GM19193 (cell line): ENCODE measurements around the gene GGPS1.

ENCODE experiments used
- POLR2A ChIP-seq: IDR thresholded peaks from 4 replicates; pipeline ENCODE4 v1.6.1; 2011; ENCODE audit not compliant: insufficient read depth, insufficient read length; ENCODE audit errors: extremely low read depth

Gene GGPS1

DNA sequence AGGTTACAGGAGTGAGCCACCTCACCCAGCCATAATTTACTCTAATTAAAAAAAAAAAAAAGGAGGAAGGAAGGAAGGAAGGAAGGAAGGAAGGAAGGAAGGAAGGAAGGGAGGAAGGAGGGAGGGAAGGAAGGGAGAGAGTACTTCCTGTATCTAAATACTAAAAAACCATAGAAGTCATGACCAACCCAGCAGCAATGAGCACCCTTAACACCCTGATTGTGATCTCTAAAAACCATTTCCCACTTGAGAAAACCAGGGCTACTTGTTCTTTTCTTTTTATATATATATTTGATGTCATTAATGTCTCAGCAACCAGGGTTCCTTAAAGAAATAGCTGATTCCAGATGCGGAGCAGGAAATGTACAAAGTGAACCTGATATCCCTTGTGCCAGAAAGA is 31.6 kb upstream of the GGPS1 start:
- TF ChIP-seq POLR2A, result no peak

DNA sequence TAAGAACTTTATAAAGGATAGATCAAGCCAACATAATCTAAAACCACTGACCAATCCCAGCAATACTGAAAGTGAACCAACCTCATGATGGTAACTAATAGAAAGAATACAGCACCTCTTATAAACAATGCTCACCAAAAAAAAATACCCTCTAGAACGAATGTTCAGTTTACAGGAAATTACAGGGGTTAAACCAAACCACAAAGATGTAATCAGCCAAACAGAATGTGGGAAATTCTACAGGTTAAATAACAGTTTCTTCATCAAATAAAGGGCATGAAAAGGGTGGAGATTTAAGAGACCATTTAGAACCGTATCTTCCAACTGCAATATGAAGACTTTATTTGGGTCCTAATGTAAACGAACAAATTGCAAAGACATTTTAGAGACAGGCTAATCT is 30.8 kb upstream of the GGPS1 start:
- TF ChIP-seq POLR2A, result no peak

DNA sequence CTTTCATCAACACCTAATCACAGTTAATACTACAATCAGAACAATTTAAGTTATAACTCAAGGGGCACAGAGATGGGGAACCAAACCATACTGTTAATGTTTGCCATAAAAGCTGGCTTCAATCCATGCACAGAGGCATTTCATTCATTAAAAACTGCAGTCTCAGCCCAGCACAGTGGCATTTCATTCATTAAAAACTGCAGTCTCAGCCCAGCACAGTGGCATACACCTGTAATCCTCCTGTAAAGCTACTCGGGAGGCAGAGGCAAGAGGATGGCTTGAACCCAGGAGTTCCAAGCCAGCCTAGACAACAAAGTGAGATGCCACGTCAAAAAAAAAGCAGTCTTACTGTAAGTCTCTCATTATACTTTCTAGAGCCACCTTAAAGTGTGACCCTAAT is 29.6 kb upstream of the GGPS1 start:
- TF ChIP-seq POLR2A, result no peak

DNA sequence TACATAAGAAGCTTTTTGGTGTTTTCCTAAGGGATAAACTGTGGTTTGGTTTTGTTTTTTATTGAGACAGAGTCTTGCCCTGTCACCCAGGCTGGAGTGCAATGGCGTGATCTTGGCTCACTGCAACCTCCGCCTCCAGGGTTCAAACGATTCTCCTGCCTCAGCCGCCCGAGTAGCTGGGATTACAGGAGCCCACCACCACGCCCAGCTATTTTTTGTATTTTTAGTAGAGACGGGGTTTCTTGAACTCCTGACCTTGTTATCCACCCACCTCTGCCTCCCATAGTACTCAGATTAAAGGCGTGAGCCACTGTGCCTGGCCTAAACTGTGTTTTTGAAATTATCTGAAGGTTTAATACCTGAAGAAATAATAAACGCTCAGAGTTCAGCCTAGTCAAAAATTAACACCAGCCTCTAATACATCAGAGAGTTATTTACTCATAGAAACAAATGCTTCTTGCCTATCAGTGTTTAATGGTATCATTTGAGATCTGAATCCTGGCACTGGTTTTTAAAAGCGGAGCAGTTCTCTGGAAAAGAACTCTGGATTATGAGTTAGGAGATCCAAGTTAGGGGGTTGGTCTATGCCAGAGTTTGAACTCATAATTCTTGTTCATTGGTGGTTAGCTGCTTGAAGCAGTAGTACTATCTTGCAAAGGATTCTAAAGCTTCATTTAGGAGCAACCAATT is 29.1 kb upstream of the GGPS1 start:
- no peak for TF ChIP-seq POLR2A

DNA sequence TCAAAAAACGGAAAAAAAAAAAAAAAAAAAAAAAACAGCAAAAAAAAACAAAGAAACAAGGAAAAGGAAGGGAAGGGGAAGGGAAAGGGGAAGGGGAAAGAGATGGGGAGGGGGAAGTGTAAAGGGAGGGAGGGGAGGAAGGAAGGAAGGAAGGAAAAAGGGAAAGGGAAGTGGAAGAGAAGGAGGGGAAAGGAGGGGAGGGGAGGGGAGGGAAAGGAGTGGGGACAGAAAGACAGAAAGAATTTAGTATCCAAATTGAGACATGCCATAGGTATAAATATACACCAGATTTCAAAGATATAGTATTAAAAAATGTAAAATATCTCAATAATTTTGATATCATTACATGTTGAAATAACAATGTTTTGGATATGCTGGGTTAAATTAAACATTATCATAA is 26.2 kb upstream of the GGPS1 start:
- TF ChIP-seq POLR2A, result no peak

DNA sequence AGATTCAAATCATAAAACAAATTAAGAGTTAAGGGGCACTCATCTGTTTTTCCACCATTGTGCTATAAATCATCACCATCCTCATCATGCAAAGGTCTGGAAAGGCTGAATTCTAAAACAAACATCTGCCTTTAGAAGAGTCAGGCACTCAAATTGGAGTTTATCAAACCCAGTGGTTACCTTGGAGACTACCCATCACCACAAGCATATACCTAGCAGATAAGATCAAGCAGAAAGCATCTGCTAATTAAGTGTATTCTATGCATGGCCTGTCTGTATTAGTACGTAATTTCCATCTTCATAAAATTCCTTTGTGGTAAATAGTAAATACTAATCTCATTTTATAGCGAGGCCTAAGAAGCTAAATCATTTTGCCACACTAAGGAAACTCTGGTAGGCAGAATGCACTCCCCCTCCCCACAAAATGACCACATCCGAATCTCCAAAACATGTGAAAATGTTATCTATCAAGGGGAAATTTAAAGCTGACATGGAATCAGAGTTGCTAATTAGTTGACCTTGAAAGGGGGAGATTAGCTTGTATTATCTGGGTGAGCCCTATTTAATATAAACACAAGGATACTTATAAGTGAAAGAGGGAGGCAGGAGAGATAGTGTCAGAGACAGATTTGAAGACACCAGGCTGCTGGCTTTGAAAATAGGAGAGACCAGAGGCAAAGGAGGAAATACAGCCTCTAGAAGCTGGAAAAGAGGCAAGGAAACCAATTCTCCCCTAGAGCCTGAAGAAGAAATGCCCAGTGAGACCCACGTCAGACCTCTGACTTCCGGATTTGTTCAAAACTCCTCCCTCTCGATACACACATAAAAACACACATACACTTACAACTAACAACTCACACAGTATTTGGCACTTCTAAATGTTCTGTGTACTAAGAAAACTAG is 23.6 kb upstream of the GGPS1 start:
- TF ChIP-seq POLR2A, result no peak

DNA sequence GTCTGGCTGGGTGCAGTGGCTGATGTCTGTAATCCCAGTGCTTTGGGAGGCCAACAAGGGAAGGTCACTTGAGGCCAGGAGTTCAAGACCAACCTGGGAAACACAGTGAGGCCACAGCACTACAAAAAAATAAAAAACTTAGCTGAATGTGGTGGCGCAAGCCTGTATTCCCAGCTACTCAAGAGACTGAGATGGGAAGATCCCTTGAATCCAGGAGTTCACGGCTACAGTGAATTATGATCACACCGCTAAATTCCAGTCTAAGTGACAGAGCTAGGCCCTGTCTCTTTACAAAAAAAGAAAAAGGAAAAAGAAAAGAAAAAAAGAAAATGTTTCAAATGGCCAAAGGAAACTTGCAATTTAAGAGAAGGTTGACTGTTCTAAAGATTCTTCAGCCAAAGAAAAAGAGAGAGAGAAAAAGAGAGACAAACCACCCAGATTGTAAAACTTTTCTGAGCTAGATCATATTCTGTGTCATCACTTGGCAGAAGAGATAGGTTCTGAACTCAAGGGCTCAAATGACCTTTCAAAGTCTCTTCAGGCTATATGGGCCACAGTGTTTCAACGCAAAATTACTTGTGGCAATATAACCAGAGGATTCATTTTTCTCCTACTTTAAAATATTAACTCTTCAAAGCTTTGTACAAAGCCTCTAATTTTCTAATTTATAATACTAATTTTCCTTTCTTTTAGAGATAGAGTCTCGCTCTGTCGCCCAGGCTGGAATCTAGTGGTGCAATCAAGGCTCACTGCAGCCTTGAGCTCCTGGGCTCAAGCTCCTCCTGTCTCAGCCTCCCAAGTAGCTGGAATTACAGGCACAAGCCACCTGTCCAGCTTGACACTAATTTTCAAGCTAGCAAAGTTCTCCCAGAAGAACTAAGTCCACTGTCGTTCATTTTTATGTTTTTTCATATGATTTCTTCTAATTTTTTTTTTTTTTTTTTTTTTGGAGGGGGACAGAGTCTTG is 20.9 kb upstream of the GGPS1 start:
- no peak for TF ChIP-seq POLR2A

DNA sequence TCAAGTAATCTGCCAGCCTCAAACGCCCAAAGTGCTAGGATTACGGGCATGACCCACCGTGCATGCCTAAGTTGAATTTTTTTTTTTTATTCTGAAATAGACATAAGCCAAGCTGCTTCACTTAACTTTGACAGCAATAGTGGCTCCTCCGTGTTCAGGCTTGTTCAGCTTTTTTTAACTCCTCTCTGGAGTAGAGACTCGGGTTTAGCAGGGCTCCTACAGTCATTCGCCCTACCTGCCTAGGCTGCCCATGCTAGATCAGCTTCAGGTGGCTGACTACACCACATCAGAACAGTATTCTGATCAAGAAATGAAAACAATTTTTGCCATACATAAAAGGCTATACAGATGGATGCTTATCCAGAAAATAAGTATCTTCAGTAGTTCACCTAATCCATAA is 15.1 kb upstream of the GGPS1 start:
- TF ChIP-seq POLR2A, result no peak

DNA sequence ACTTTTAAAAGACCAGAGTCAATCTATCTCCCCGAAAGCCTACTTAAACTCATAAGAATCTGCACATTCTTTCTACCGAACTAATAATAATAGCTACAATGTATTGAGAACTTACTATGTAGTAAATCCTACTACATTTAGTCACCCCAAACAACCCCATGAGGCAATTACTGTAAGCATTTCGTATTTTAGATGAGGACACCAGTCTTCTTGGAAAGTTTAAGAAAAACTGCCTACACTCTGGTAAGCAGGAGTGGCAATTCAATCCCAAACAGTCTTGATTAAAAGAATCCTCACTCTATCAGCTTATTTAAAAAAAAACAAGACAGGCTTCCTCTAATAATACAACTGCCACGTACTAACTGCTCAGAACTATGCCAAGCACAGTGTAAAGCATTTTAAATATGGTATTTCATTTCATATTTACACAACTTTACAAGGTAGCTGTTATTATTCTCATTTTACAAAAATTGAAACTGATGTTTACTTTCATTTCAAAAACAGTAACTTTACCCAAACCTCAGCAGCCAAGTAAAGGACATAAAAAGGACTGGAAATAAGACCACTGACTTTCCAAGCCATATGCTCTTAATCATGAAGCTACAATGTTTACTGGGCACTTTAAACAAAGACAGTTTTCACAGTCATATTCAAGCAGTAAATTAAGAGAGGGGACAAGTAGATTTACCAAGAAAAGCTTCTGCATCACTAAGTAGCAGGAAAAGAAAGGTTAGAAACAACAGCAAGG is 14.3 kb upstream of the GGPS1 start:
- TF ChIP-seq POLR2A, result no peak

DNA sequence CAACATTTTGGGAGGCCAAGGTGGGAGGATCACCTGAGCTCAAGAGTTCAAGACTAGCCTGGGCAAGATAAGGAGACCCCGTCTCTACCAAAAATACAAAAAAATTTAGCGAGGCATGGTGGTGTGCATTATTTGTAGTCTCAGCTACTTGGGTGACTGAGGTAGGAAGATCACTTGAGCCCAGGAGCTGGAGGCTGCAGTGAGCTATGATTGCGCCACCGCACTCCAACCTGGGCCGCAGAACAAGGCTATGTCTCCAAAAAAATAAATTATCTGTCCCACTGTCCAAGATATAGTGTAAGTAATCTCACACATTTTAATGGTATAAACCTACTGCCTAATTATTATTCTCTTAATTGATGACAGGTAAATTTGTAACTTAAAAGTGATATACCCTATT is 13.2 kb upstream of the GGPS1 start:
- no peak for TF ChIP-seq POLR2A

DNA sequence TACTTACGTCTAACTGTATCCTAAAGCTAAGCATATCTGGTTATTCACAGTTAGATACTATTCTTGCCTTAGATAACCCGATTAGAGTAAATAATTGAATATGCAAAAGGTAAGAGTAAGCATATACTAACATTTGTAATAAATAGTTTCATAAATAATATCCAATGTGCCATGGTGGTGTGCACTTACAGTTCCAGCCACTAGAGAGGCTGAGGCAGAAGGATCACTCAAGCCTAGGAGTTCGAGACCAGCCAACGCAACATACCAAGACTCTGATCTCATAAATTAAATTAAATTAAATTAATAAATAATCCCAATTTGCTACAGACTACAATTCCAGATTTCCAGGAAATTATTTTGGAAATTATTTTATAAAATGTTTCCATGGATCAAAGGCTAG is 12.6 kb upstream of the GGPS1 start:
- TF ChIP-seq POLR2A, result no peak

DNA sequence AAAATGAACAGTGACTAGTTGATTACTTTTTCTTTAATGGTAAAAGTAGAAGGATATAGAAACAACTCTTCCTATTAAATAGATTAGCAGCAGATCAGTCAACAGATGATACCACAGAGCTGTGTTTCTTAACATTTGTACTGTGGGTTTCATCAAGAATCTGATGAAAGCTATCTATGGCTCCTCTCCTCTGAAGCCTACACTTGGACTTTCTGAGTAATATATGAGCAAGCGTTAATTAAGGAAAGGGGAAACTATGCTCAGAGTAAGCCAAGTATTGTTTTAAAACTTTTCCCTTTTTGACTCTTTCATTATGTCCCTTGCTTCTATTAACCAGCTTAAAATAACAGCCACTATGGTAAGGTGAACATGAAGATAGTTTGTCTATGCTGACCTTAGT is 11.2 kb upstream of the GGPS1 start:
- no peak for TF ChIP-seq POLR2A

DNA sequence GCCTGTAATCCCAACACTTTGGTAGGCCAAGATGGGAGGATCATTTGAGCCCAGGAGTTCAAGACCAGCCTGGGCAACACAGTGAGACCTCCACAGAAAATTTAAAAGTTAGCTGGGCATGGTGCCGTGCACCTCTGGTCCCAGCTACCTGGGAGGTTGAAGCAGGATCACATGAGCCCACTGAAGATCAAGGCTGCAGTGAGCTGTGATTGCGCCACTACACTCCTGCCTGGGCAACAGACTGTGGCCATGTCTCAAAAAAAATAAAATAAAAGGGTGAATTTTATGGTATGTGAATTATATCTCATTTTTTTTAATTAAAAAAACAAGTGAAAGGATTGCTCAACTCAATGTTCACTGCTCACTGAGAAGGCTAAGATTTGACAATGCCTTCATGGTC is 9.1 kb upstream of the GGPS1 start:
- TF ChIP-seq POLR2A, result no peak

DNA sequence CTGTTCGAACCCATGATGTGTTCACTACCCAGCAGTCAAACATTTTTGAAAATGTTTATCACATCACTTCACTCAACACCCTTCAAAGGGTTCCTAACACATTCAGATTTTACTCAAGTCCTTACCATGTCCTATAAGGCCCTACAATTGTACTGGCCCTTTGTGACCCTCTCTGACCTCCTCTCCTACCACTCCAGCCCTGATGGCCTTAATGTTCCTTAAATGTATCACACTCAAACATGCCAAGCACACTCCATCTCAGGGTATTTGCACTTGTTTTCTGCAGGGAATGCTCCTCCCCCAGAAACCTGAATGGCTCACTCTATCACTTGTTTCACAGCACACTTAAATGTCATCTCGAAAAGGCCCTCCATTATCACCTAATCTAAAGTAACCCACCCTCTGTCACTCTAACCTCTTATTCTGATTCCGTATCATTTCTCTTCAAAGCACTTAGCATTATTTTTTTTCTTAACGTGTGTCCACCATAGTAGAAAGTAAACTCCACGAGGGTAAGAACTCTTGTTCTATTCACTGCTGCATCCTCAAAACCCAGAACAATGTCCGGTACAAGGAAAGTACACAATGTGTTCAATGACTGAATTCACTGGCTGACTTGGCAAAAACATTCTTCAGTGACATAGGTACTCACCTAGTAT is 7.7 kb upstream of the GGPS1 start:
- no peak for TF ChIP-seq POLR2A
